Astrocyte of the spinal cord (primary cell): ENCODE results near the gene PIEZO2.

Experiments
- DNase-seq: peaks from one replicate; pipeline ENCODE4 v3.0.0; 2011; ENCODE audit warnings: low read depth, low spot score
- H3K4me3 ChIP-seq: 2 replicates; pipeline ENCODE4 v1.5.1; 2011; ENCODE audit warnings: low read depth, mild to moderate bottlenecking, low read length, moderate library complexity
- CTCF ChIP-seq: IDR thresholded peaks from 2 replicates; pipeline ENCODE4 v1.5.1; 2012; ENCODE audit warnings: low read depth, mild to moderate bottlenecking, low read length, inconsistent platforms
- in situ Hi-C: cut with HindIII; loops from 2 replicates; pipeline ENCODE4 v1.10.0; 2017; ENCODE audit warnings: low sequenced_read_pairs

PIEZO2 gene

DNA sequence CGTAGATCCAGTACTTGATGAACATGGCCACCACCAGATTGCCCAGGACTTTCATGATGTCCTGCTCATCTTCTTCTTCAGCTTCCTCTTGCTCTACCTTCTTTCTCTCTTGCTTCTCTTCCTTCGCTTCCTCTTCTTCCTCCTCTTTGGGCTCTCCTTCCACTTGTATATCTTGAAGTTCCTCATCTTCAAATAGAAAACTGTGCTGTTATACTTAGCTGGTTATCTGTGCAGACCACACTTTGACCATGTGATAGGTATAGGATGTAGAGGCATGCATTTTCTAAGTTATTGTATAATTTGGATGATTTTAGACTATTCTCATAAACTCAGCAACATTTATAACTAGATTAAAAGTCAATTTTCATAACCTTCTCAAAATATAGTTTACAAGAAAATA is 360.2 kb downstream of the PIEZO2 start:
- H3K4me3 ChIP-seq, result no peak overlapping the region
- DNase-seq, result no peak
- in situ Hi-C loops, result no loop called here
- TF ChIP-seq CTCF, result no peak

GRCh38 chr18:10787293-10787901 is 362.0 kb downstream of the PIEZO2 start:
- peak; percentile 85 for TF ChIP-seq CTCF
- H3K4me3 ChIP-seq, result no peak overlapping the region
- in situ Hi-C loops, result no loop called here
- peak; percentile 69 for DNase-seq

DNA sequence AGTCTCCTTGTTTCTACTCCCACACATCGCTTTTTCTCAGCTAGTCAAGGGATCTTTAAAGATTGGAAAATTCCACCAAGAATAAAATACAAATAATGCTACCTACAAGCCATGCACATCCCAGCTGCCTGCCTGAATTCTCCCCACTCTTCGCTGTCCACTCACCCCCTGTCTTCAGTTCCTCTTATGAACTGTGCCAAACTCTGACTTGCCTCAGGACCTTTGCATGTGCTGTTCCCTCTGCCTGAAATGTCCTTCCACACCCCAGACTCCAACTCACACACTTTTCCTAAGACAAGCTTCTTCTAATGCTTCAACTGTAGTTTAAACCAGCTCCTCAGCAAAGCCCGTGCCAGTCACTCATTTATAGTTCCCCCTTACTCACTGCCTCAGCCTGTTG is 363.6 kb downstream of the PIEZO2 start:
- DNase-seq, result no peak
- in situ Hi-C loops, result no loop called here
- no peak for TF ChIP-seq CTCF
- no peak overlapping the region for H3K4me3 ChIP-seq

DNA sequence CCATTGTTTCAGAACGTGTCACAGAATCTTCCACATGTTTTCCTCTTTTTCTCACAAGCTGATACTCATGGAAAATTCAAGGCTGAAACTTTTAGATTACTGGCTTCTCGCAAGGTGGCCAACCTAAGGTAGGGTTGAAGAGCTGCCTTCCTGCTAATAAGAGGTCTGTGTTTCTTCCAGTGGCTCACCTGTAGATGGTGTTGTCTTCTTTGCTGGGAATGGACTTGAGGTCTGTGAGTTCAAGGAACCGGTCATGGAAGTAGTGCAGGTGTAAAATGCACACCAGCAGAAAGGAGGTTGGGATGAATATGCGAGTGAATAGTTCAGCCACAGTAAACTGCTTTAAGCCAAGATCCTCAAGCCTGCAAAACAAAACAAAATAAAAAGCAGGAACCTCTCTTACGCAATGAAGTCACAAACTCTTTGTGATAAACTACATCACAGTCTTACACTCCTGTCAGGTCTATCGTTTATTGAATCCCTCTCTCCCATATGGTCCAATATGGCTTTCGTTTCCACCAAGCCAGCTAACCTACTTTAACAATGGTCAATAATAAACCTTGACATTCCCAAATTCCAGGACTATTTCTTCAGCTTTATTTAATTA is 364.7 kb downstream of the PIEZO2 start:
- no peak for DNase-seq
- TF ChIP-seq CTCF, result no peak
- H3K4me3 ChIP-seq, result no peak overlapping the region
- in situ Hi-C loops, result no loop called here

DNA sequence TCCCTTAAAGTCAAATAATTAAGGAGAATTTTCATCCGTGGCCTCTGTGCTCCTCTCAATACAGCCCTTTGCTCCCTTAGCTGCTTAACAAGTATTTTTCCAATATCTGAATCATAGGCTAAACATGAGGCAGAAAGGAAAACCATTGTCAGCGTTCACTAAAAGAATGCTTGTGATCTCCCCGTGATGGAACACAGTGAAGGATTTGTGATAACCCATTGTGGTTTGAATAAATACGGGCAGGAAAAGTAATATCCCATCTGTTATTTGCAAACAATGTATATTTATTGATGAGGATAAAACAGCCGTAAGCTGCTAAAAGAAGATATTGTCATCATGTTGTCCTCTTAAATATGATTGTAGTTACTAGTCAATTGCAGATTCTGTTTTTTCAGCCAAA is 365.4 kb downstream of the PIEZO2 start:
- no peak overlapping the region for H3K4me3 ChIP-seq
- TF ChIP-seq CTCF, result no peak
- no peak for DNase-seq
- in situ Hi-C loops, result no loop called here

- H3K4me3 ChIP-seq, result no peak overlapping the region
- TF ChIP-seq CTCF, result no peak
- no peak for DNase-seq
- in situ Hi-C loops, result no loop called here
Observed at GRCh38 chr18:10776493-10776892, 372.9 kb downstream of the PIEZO2 start.
